NT2/D1 (cell line): Measurements from ENCODE around the gene SDHAF2.

Source experiments
- SUZ12 ChIP-seq: IDR thresholded peaks from 2 replicates; pipeline ENCODE4 v1.6.1; 2011; ENCODE audit not compliant: insufficient read length, insufficient read depth; ENCODE audit errors: extremely low read depth
- YY1 ChIP-seq: IDR thresholded peaks from 2 replicates; pipeline ENCODE4 v1.6.1; 2011; ENCODE audit not compliant: insufficient read length, insufficient read depth
- ZNF274 ChIP-seq: IDR thresholded peaks from 2 replicates; pipeline ENCODE4 v1.6.1; 2011; ENCODE audit warnings: mild to moderate bottlenecking, low read depth, low read length

DNA sequence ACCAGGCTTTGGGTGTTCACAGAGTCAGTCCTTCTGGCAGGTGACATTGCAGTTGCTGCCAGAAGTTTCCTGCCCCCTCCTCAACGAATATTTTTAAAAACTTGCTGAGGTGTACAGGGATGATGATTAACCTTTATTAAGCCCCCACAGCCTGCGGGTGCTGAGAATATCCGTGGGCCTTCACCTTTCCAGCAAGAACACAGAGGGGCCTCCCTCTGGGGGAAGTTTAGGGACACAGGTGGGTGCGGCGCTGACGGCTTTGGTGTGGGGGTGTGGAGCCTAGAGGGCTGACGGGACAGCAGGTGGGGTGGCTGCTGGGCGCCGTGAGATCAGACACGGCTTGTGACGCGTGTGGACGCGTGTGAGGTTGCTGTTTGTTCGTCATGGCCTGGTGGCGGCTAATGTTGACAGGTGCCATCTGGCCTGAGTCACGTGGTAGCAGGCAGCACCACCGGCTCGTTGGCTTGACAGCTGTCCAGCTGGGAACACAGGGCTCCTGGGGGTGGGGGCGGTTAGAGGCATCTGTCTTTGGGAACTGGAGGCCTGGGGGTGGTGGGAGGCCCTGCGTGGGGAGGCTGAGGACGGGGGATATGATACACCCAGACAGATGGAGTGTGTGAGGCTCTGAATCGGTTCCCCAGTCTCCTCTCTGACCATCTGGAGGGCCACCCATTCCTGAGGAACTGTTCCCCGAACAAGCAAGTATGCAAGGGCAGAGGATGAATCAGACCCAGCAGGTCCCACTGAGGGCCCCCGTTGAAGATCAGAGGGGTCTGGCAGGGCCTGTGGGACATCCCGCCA lies 66.1 kb downstream of the SDHAF2 start:
- TF ChIP-seq YY1: no peak
- no peak for TF ChIP-seq ZNF274
- TF ChIP-seq SUZ12: no peak
